Smooth muscle cell (in vitro differentiated cells): ENCODE measurements around the gene PRKCA. TPM values are rescaled to one million over a fixed set of nuclear protein-coding genes. Genes with fewer than 3 reads are reported as not detected.
"Not testable (repeated sequence)": the region's sequence is repeated elsewhere in the genome, so short reads cannot be mapped to it uniquely, and the experiment has no call there.

Experiments used
- DNase-seq: peaks from one replicate; lab custom pipeline; 2025; ENCODE audit not compliant: unreplicated experiment; lab: John Stamatoyannopoulos, UW
- H2AFZ ChIP-seq: fragments of 200-600 bp; sonication (generic); 2 replicates; pipeline ENCODE4 v1.6.0; 2016; ENCODE audit warnings: antibody characterized with exemption, low read depth, mild to moderate bottlenecking
- H3F3A ChIP-seq: fragments of 200-600 bp; sonication (generic); 2 replicates; pipeline ENCODE4 v1.6.0; 2017; ENCODE audit warnings: antibody characterized with exemption, low read depth
- H3K27ac ChIP-seq: fragments of 200-600 bp; sonication (generic); 2 replicates; pipeline ENCODE4 v1.5.1; 2016; ENCODE audit warnings: low read depth, mild to moderate bottlenecking
- H3K27me3 ChIP-seq: fragments of 200-600 bp; sonication (generic); 2 replicates; pipeline ENCODE4 v1.6.1; 2016; ENCODE audit warnings: low read depth, mild to moderate bottlenecking
- H3K36me3 ChIP-seq: fragments of 200-600 bp; sonication (generic); 2 replicates; pipeline ENCODE4 v1.5.1; 2016; ENCODE audit warnings: low read depth
- H3K4me1 ChIP-seq: fragments of 200-600 bp; sonication (generic); 2 replicates; pipeline ENCODE4 v1.5.1; 2016; ENCODE audit warnings: low read depth
- H3K4me2 ChIP-seq: fragments of 200-600 bp; sonication (generic); 2 replicates; pipeline ENCODE4 v1.6.0; 2016; ENCODE audit warnings: mild to moderate bottlenecking
- H3K4me3 ChIP-seq: fragments of 200-600 bp; sonication (generic); 2 replicates; pipeline ENCODE4 v1.5.1; 2016; ENCODE audit warnings: mild to moderate bottlenecking
- H3K79me2 ChIP-seq: fragments of 200-600 bp; sonication (generic); 2 replicates; pipeline ENCODE4 v1.6.0; 2016; ENCODE audit warnings: low read depth, mild to moderate bottlenecking
- H3K9ac ChIP-seq: fragments of 200-600 bp; sonication (generic); 2 replicates; pipeline ENCODE4 v1.6.0; 2016; ENCODE audit warnings: low read depth
- H3K9me3 ChIP-seq: fragments of 200-600 bp; sonication (generic); replicated peaks from 2 replicates; pipeline ENCODE4 v1.5.1; 2016; ENCODE audit warnings: low read depth
- H4K20me1 ChIP-seq: fragments of 200-600 bp; sonication (generic); 2 replicates; pipeline ENCODE4 v1.6.0; 2016; ENCODE audit warnings: low read depth
- CTCF ChIP-seq: fragments of 200-600 bp; sonication (generic); IDR thresholded peaks from 2 replicates; pipeline ENCODE4 v1.5.1; 2017; ENCODE audit warnings: borderline replicate concordance, mild to moderate bottlenecking, antibody characterized with exemption; ENCODE audit not compliant: insufficient read depth, poor library complexity, severe bottlenecking
- WGBS: methylation state at CpG from one replicate; pipeline ENCODE4 v1.1.7; 2016; ENCODE audit warnings: low lambda C conversion rate; 5-methylcytosine and 5-hydroxymethylcytosine counted together
- polyA plus RNA-seq: library from polyadenylated mRNA; unstranded; fragments of >200 nt; fragmentation: Nextera tagmentation; extraction: Ambion mirVana; gene quantifications from 2 replicates; pipeline ENCODE4 v1.2.1, GENCODE V29; 2016
- total RNA-seq: library from RNA; depleted of rRNA; stranded (reverse); fragments of >200 nt; gene quantifications from 2 replicates; pipeline ENCODE4 v1.2.3, GENCODE V29; 2014

Gene PRKCA
- total and polyA plus RNA-seq, 2 experiments from 2014 or later: 0.78 to 7.1 TPM

GRCh38 chr17:66477615-66478283 is 175.3 kb downstream of the PRKCA start:
- no peaks in the 10 kb centered on the region for H3K36me3 ChIP-seq
- no peak for DNase-seq
- no peak for TF ChIP-seq CTCF
- H4K20me1 ChIP-seq: no peaks in the 10 kb centered on the region
- WGBS: 94% methylated on average over 11 of the region's 11 CpGs
- no peak overlapping the region for H2AFZ ChIP-seq
- H3K4me3 ChIP-seq: no peak overlapping the region
- no peaks in the 10 kb centered on the region for H3K27me3 ChIP-seq
- no peak overlapping the region for H3K9ac ChIP-seq
- H3K27ac ChIP-seq: no peak overlapping the region
- H3K4me2 ChIP-seq: no peak overlapping the region
- no peaks in the 10 kb centered on the region for H3K79me2 ChIP-seq
- peaks cover 10% of the 10 kb centered on the region for H3K4me1 ChIP-seq
- no peaks in the 10 kb centered on the region for H3F3A ChIP-seq
- H3K9me3 ChIP-seq: no peaks in the 10 kb centered on the region

- not testable (repeated sequence) for H3K36me3 ChIP-seq, H3F3A ChIP-seq, H3K27me3 ChIP-seq, H3K9me3 ChIP-seq, H3K27ac ChIP-seq, H2AFZ ChIP-seq, H3K4me2 ChIP-seq, H3K4me3 ChIP-seq, H3K9ac ChIP-seq, DNase-seq, H3K4me1 ChIP-seq, H3K79me2 ChIP-seq, H4K20me1 ChIP-seq
- WGBS: 88% methylated on average over 2 of the region's 2 CpGs
These were observed 176.9 kb downstream of the PRKCA start for GRCh38 chr17:66479230-66479889.

- DNase-seq: no peak
These were observed 177.8 kb downstream of the PRKCA start for GRCh38 chr17:66480243-66480642.

GRCh38 chr17:66480802-66481201 is 178.4 kb downstream of the PRKCA start:
- Histone ChIP-seq H3K9me3 (no peaks in the 10 kb centered on the region), H3K27ac (no peak overlapping the region), H3K9ac (no peak overlapping the region), H3F3A (no peaks in the 10 kb centered on the region), H3K4me2 (no peak overlapping the region), H3K27me3 (no peaks in the 10 kb centered on the region), H3K36me3 (no peaks in the 10 kb centered on the region), H3K4me3 (no peak overlapping the region), H3K4me1 (no peaks in the 10 kb centered on the region), H4K20me1 (no peaks in the 10 kb centered on the region), H2AFZ (no peak overlapping the region), H3K79me2 (no peaks in the 10 kb centered on the region)
- TF ChIP-seq CTCF: no peak
- DNase-seq: no peak
- WGBS: 94% methylated on average over 7 of the region's 7 CpGs

More at GRCh38 chr17:66480243-66480642, 177.8 kb downstream of the PRKCA start:
- 93% methylated on average over 5 of the region's 5 CpGs for WGBS
- no peaks in the 10 kb centered on the region for H3F3A ChIP-seq
- no peaks in the 10 kb centered on the region for H3K9me3 ChIP-seq
- H3K4me3 ChIP-seq: no peak overlapping the region
- no peak for TF ChIP-seq CTCF
- no peaks in the 10 kb centered on the region for H4K20me1 ChIP-seq
- no peaks in the 10 kb centered on the region for H3K36me3 ChIP-seq
- H3K27ac ChIP-seq: no peak overlapping the region
- no peak overlapping the region for H3K4me2 ChIP-seq
- H3K9ac ChIP-seq: no peak overlapping the region
- H3K79me2 ChIP-seq: no peaks in the 10 kb centered on the region
- H2AFZ ChIP-seq: no peak overlapping the region
- no peaks in the 10 kb centered on the region for H3K27me3 ChIP-seq
- no peaks in the 10 kb centered on the region for H3K4me1 ChIP-seq
